Ovary (tissue), 3 donors: ENCODE results near the gene LMNB1.

Source experiments
- CTCF ChIP-seq, 3 donors: fragments of 450-650 bp in 2 of 3; fragments of 200-600 bp in 1 of 3; IDR thresholded peaks; one replicate each; pipeline versions ENCODE4 v1.5.1 to v1.8.0; 2016 to 2022; ENCODE audit warnings: antibody characterized with exemption in 3 of 3, mild to moderate bottlenecking in 1 of 3
- POLR2A ChIP-seq: fragments of 450-650 bp; IDR thresholded peaks from one replicate; pipeline ENCODE4 v1.6.1; 2017; ENCODE audit warnings: antibody characterized with exemption, mild to moderate bottlenecking, moderate library complexity
- donor health status: DM: no; HTN: no; CAD: no.

GRCh38 chr5:126877602-126878001, 100.7 kb downstream of the LMNB1 start:
- no peak for TF ChIP-seq CTCF (IDR thresholded peaks at IDR 0.05)
- no peak for TF ChIP-seq POLR2A
